Fibroblast of skin of right quadriceps (primary cell): Measurements from ENCODE around the gene AP3B1.

Experiments used
- DNase-seq: peaks from one replicate; pipeline ENCODE4 v3.0.0-alpha.2; 2013

AP3B1 gene

GRCh38 chr5:77996943-77997342 is 297.6 kb downstream of the AP3B1 start:
- no peak for DNase-seq

GRCh38 chr5:77995793-77996409 is 298.6 kb downstream of the AP3B1 start:
- DNase-seq = no peak

GRCh38 chr5:77994943-77995342 is 299.6 kb downstream of the AP3B1 start:
- peak; percentile 13 for DNase-seq

DNA sequence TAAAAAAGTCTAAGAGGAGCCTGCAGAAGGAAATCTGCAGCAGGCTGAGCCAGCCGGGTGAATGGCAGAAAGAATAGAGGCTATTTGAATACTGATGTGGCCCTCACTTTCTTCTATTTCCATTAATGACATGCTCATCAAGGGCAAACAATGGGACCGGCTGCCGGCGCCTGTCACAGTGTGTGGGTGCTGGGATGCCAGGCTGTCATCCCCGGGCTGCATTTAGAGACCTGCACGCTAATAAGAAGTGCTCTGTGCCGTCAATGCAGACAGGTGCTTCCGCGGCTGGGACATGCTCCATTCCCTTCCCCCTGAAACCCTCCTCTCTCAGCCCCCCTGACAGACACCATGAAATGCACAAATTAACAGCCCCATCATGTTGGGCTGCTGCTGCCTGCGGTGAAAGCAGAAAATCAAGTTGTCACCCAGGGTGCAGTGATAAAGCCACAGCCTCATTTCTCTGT is 300.6 kb downstream of the AP3B1 start:
- DNase-seq = no peak

GRCh38 chr5:77993141-77993854 is 301.2 kb downstream of the AP3B1 start:
- DNase-seq = no peak

- no peak for DNase-seq
Measured at GRCh38 chr5:77991084-77991483, 303.4 kb downstream of the AP3B1 start.

GRCh38 chr5:77990020-77990419 is 304.5 kb downstream of the AP3B1 start:
- no peak for DNase-seq

DNA sequence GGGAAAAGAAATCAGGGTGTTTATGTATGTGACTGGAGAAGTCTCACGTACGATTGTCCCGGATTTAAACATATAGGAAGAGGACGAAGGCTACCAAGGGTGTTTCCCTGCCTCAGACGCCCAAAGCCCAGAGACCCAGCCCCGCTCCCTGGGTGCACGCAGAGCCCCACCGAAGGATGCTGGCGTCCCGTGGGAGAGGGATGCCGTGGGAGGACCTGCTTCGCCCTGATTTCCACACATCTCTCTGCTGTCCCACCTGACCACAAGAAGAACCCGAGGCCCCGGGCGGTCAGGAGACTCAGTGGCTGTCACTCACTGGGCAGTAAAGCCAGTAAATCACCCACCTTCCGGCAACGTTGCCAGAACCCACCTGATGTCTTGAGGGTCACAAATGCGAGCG is 306.5 kb downstream of the AP3B1 start:
- no peak for DNase-seq

DNA sequence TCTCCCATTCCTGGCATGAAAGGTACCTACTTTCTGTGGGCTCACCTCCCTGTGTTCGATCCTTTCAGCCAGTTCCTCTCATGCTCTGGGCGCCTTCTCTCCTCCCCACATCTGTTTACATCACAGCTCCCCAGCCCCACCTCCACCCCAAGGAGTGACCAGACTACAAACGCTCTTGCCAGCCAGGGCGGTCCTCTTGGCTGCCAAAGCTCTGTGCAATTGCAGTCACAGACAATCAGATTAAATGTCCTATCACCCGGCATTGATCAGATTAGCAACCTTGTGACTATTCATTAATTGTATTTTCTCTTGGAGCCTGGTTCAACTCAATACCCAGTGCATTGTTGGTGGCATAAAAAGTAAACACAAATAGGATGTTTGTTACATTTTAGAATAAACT is 307.2 kb downstream of the AP3B1 start:
- no peak for DNase-seq

DNA sequence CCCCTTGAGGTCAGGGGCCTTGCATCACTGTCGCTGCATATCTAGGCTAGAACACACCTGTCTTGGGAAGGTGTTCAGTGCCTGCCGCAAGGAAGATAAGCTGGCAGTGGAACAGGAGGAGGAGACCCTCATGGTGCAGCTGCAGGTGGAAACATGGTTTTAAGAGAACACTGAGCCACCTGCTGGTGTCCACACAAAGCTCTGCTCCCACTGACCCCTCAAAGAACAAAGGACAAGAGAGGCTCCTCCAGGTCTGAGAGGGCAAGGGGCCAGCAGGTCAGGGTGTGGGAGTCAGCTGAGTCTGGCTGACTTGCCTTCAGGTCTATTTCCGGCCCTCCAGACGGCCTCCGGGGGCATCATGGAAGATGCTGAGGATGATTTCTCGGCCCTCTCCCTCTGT is 308.2 kb downstream of the AP3B1 start:
- no peak for DNase-seq

- DNase-seq = no peak
Measured at GRCh38 chr5:77985247-77985646, 309.3 kb downstream of the AP3B1 start.

DNA sequence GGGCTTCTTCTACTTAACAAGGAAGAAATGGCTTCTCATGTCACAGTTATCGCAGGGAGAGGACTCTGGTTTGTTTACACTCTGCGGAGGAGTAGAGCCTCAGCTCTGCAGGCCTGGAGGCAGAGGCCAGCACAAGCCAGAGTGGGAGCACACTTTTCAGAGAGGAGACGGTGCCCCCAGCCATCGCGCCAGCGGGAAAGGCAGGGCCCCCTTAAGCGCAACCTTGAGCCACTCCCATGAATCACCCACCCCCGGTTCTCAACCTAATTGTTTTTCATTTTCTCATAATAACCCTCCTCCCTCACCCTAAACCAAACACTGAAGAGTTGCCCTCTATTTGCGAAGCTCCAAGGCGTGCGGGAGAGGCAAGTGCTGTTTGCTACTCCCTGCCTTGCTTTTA is 309.9 kb downstream of the AP3B1 start:
- no peak for DNase-seq

DNA sequence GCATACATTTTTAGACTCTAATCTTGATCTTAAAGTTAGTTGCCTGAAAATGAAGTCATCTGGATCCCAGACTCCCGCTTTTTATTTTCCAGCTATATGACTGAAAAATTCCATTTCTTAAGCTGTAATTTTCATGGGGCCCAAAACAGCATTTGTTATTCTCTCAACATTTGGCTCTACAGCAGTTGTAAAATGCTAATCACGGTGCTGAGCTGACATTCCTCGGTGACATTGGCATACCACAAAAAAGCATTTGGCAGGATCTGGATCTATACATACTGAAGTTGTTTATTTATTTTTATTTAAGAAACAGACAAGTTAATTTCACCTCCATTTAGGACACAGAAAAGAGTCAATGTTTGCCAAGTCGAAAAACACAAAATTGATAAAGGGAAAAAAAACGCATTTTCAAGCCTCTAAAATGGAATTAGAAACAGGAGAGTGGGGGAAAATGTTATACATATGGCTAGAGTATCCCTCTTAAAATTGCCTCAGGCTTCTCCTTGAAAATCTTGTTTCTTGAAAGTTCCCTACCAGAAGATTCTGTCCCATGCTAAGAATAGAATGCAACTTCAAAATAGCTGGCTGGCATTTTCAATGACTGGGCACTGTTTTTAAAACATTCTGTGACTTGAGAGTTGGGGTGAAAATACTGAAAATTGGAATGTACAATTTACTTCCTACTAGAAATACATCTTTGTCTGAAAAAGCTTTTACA is 310.9 kb downstream of the AP3B1 start:
- DNase-seq = no peak

DNA sequence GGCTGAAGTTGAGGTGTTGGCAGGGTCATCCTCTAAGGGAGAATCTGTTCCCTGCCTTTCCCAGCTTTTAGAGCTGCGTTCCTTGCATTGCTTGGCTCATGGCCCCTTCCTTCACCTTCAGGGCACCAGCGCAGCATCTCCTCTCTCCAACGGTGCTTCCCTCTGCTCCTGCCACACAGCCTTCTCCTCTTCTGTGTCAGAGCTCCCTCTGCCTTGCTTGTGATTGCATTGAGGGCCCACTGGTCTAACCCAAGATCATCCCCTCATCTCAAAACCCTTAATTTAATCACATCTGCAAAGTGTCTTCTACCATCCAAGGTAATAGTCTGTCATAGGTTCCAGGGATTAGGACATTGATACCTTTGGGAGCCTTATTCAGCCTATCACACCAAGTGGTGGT is 312.7 kb downstream of the AP3B1 start:
- no peak for DNase-seq

DNA sequence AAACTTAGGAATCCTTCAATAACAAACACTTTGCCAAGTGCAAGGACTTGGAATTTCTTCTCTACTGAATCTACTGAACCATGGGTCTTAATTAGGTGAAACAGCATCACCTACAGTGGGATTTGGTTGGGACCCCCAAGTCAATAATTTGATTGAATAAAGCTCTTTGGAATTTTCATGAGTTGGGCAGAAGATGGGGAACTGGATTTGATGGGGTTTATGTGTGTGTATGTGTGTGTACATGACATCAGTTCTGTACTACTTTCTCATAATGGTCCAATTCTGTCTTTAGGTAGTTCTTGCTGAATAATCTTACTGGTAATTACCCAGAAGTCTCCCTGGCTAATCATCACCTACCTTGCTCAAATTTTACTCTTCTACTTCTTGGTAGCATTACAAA is 319.9 kb downstream of the AP3B1 start:
- no peak for DNase-seq

GRCh38 chr5:77973253-77973609 is 321.3 kb downstream of the AP3B1 start:
- no peak for DNase-seq

GRCh38 chr5:77972469-77973252 is 321.8 kb downstream of the AP3B1 start:
- peak; percentile 12 for DNase-seq

DNA sequence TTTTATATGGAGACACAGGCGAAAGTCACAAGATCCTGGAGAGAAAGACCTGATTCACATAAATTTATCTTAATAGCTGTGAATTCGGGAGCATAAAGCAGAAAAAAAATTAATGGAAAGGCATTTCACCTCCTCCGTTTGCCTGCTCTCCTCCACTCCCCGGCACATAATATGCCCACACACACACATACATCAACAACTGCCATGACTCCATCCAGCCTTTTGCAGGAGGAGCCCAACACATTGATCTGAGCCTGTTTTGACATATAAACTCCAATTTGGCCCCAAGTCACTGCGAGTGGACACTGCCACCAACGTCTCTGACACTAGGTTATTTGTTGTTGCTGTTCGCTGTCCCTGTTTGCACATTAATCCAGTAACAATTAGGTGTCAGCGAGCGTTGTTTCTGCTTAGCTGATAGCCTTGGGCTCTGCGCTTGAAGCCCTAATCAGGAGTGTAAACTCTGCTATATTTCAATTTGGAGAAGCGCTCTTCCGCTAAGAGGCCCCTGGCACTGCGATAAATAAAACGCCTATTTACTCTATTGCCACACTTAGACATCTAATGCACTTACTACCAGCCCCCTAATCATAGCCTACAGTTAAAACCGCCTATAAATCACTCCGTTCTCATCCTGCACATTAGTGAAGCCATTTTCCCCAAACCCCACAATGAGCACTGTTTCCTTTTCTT is 322.6 kb downstream of the AP3B1 start:
- DNase-seq = peak; percentile 30

DNA sequence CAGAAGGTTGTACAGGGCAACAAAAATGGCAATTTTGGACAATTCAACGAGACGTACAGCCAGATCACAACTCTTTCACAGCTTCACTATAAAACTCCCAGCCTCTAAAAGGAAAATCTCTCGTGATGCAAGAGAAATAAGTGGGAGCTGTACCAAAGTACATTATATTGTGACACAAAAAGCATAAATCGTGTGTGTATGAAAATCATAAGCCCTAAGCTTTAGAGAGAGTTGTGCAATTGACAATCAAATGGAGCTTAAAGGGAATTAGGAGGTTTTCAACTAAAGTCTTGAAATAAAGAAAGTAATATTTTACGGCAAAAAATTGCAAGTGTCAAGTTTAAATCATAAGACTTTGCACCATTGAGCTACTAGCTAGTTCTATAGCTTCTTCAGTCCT is 323.6 kb downstream of the AP3B1 start:
- no peak for DNase-seq

DNA sequence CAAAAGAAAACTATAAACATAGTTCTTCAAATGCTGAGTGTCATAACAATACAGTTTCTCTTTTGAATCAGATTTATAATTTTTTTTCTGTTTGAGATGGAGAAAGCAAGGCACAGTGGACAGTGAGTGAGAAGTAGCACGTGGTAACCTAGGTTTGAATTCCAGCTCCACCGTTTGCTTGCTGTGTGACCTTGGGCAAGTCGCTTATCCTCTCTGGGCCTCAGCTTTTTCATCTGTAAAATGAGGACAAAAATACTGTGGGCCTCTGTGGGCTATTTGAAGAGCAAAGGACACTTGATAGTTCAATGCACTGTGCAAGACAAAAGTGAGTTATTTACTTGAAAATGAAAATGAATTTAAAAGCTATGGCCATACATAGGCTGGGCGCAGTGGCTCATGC is 330.7 kb downstream of the AP3B1 start:
- DNase-seq = no peak

- DNase-seq = no peak
Measured at GRCh38 chr5:77960863-77961396, 333.6 kb downstream of the AP3B1 start.

- DNase-seq = no peak
Measured at GRCh38 chr5:77960305-77960704, 334.2 kb downstream of the AP3B1 start.
